ENCODE results near the gene TUNAR. TPM values are rescaled to one million over a fixed set of nuclear protein-coding genes. Genes with fewer than 3 reads are reported as not detected.

TUNAR gene
- not detected in 2 replicates for total RNA-seq

GRCh38 chr14:95876761-95877538 is at the start of gene TUNAR:
TSS of gene TUNAR (plus strand) at chr14:95876832.

Other genes with a start within 250 kb of the TUNAR start
- gene TCL1B, start 190.4 kb upstream of the TUNAR start, total RNA-seq, result not detected in 2 replicates
- not detected in 2 replicates for gene TCL1A, start 162.7 kb upstream of the TUNAR start, total RNA-seq
- gene C14orf132, start 162.5 kb downstream of the TUNAR start, total RNA-seq, result 3.2 and 4.5 TPM in 2 replicates